IMR-90 (cell line): ENCODE results near the gene SAP30BP. TPM values are rescaled to one million over a fixed set of nuclear protein-coding genes. Genes with fewer than 3 reads are reported as not detected.

Source experiments
- ATAC-seq: fragments of 200-7000 bp; cut with Tn5 transposase; 2 replicates; pipeline ENCODE4 v1.9.1; 2020; ENCODE audit warnings: low read depth, mild to moderate bottlenecking, moderate library complexity
- BruUV-seq: library from RNA; stranded (reverse); fragments of 400-500 nt; replicated peaks from 2 replicates; lab custom pipeline; 2021; lab: Mats Ljungman, UMichigan
- CTCF ChIA-PET: fragments of 300-600 bp; formaldehyde crosslinking; extraction: SDS; loops from one replicate; lab custom pipeline; 2021; ENCODE audit warnings: antibody characterized with exemption; lab: Yijun Ruan, JAX
- POLR2A ChIA-PET: fragments of 300-600 bp; sonication (Branson Sonifier 250); formaldehyde crosslinking; loops from one replicate; lab custom pipeline; 2022; ENCODE audit warnings: antibody characterized with exemption; ENCODE audit not compliant: unreplicated experiment; lab: Charles Lee
- DNase-seq: peaks from one replicate; pipeline ENCODE4 v3.0.0; 2013
- H2AFZ ChIP-seq: replicated peaks from 2 replicates; pipeline ENCODE3; 2013; ENCODE audit warnings: low read length, mild to moderate bottlenecking; ENCODE audit not compliant: poor library complexity
- H2AK5ac ChIP-seq: 2 replicates; pipeline ENCODE4 v1.6.1; 2013; ENCODE audit warnings: low read depth, low read length, inconsistent platforms
- H2AK9ac ChIP-seq: replicated peaks from 2 replicates; pipeline ENCODE3; 2013; ENCODE audit warnings: mild to moderate bottlenecking, low read depth, low read length, moderate library complexity; ENCODE audit not compliant: poor library complexity
- H2BK120ac ChIP-seq: 2 replicates; pipeline ENCODE4 v1.6.1; 2013; ENCODE audit warnings: low read depth, low read length, inconsistent platforms
- H2BK15ac ChIP-seq: 3 replicates; pipeline ENCODE4 v1.6.1; 2013; ENCODE audit warnings: low read depth, low read length, inconsistent platforms
- H2BK20ac ChIP-seq: 2 replicates; pipeline ENCODE4 v1.6.1; 2013; ENCODE audit warnings: low read depth, mild to moderate bottlenecking, inconsistent platforms, low read length, moderate library complexity
- H2BK5ac ChIP-seq: 2 replicates; pipeline ENCODE4 v1.6.1; 2013; ENCODE audit warnings: mild to moderate bottlenecking, low read depth, low read length, inconsistent platforms; ENCODE audit not compliant: poor library complexity, severe bottlenecking
- H3K14ac ChIP-seq: replicated peaks from 2 replicates; pipeline ENCODE4 v1.6.1; 2013; ENCODE audit warnings: low read depth, low read length, inconsistent platforms
- H3K18ac ChIP-seq: 2 replicates; pipeline ENCODE4 v1.6.1; 2013; ENCODE audit warnings: low read depth, low read length, control low read depth
- H3K23ac ChIP-seq: 2 replicates; pipeline ENCODE4 v1.6.1; 2013; ENCODE audit warnings: low read depth, low read length, inconsistent platforms
- H3K27ac ChIP-seq: 2 replicates; pipeline ENCODE4 v1.5.1; 2013; ENCODE audit warnings: mild to moderate bottlenecking, control low read depth, low read length; ENCODE audit not compliant: insufficient read depth
- H3K27me3 ChIP-seq: 2 replicates; pipeline ENCODE4 v1.6.1; 2013; ENCODE audit warnings: low read length; ENCODE audit not compliant: control insufficient read depth, insufficient read depth
- H3K36me3 ChIP-seq: 2 replicates; pipeline ENCODE4 v1.6.1; 2013; ENCODE audit warnings: low read length, mixed read lengths; ENCODE audit not compliant: control insufficient read depth, insufficient read depth
- H3K4ac ChIP-seq: 2 replicates; pipeline ENCODE4 v1.6.1; 2013; ENCODE audit warnings: low read depth, low read length, inconsistent platforms
- H3K4me1 ChIP-seq: 2 replicates; pipeline ENCODE4 v1.6.1; 2013; ENCODE audit warnings: low read length, mixed read lengths; ENCODE audit not compliant: control insufficient read depth, insufficient read depth
- H3K4me2 ChIP-seq: 2 replicates; pipeline ENCODE4 v1.6.1; 2013; ENCODE audit warnings: low read depth, mild to moderate bottlenecking, control low read depth, low read length, moderate library complexity
- H3K4me3 ChIP-seq: 2 replicates; pipeline ENCODE4 v1.5.1; 2013; ENCODE audit warnings: low read depth, mild to moderate bottlenecking, control low read depth, low read length, moderate library complexity; ENCODE audit not compliant: insufficient read depth
- H3K56ac ChIP-seq: 2 replicates; pipeline ENCODE4 v1.6.1; 2013; ENCODE audit warnings: low read length, inconsistent platforms; ENCODE audit not compliant: insufficient read depth; ENCODE audit errors: extremely low read depth
- H3K79me1 ChIP-seq, 2 experiments: 2 replicates each; pipeline ENCODE4 v1.6.1; 2013; ENCODE audit warnings: low read length in 2 of 2, inconsistent platforms in 1 of 2, low read depth in 1 of 2
- H3K9ac ChIP-seq: 2 replicates; pipeline ENCODE4 v1.6.1; 2013; ENCODE audit warnings: low read depth, low read length, control low read depth
- H3K9me1 ChIP-seq: 2 replicates; pipeline ENCODE4 v1.6.1; 2013; ENCODE audit warnings: low read length, inconsistent platforms; ENCODE audit not compliant: insufficient read depth
- H3K9me3 ChIP-seq: 2 replicates; pipeline ENCODE4 v1.6.1; 2013; ENCODE audit warnings: low read length; ENCODE audit not compliant: control insufficient read depth, insufficient read depth
- H4K20me1 ChIP-seq: 2 replicates; pipeline ENCODE4 v1.6.1; 2013; ENCODE audit warnings: low read length, inconsistent platforms; ENCODE audit not compliant: insufficient read depth
- H4K5ac ChIP-seq: 2 replicates; pipeline ENCODE4 v1.6.1; 2013; ENCODE audit warnings: mild to moderate bottlenecking, low read depth, low read length, control low read depth
- H4K8ac ChIP-seq, 2 experiments: 2 replicates each; pipeline ENCODE4 v1.6.1; 2013; ENCODE audit warnings: low read depth in 2 of 2, low read length in 2 of 2, control low read depth in 1 of 2, inconsistent platforms in 1 of 2
- H4K91ac ChIP-seq: 2 replicates; pipeline ENCODE4 v1.6.1; 2013; ENCODE audit warnings: low read depth, low read length, inconsistent platforms; ENCODE audit not compliant: insufficient read depth
- BHLHE40 ChIP-seq: fragments of 150-350 bp; IDR thresholded peaks from 2 replicates; pipeline ENCODE4 v1.6.1; 2016; ENCODE audit warnings: mild to moderate bottlenecking, low read depth, low read length
- CEBPB ChIP-seq: IDR thresholded peaks from 2 replicates; pipeline ENCODE4 v1.6.1; 2012; ENCODE audit warnings: low read depth, low read length, improper control_type of control experiment
- CHD1 ChIP-seq: IDR thresholded peaks from 2 replicates; pipeline ENCODE4 v1.6.1; 2012; ENCODE audit warnings: low read depth, low read length, improper control_type of control experiment
- MXI1 ChIP-seq: IDR thresholded peaks from 2 replicates; pipeline ENCODE4 v1.6.1; 2012; ENCODE audit warnings: low read depth, mild to moderate bottlenecking, low read length, moderate library complexity, borderline replicate concordance
- POLR2A ChIP-seq: IDR thresholded peaks from 2 replicates; pipeline ENCODE4 v1.6.1; 2012; ENCODE audit warnings: mild to moderate bottlenecking, low read depth, low read length
- RCOR1 ChIP-seq: IDR thresholded peaks from 2 replicates; pipeline ENCODE4 v1.6.1; 2012; ENCODE audit warnings: mild to moderate bottlenecking, low read length, improper control_type of control experiment; ENCODE audit not compliant: insufficient replicate concordance
- SMC3 ChIP-seq: fragments of 150-350 bp; IDR thresholded peaks from 2 replicates; pipeline ENCODE4 v1.6.1; 2016; ENCODE audit warnings: low read depth, mild to moderate bottlenecking, antibody characterized with exemption, low read length, moderate library complexity
- WGBS, 2 experiments: methylation state at CpG; one replicate each; pipeline versions ENCODE4 v1.1.5 to v1.1.7; 2013; ENCODE audit warnings: missing lambda C conversion rate in 2 of 2; ENCODE audit not compliant: insufficient read length in 1 of 2; ENCODE audit errors: extremely low coverage in 2 of 2; 5-methylcytosine and 5-hydroxymethylcytosine counted together
- dilution Hi-C: fragments of 300-500 bp; cut with HindIII; formaldehyde crosslinking; loops from one replicate; pipeline ENCODE4 v1.14.3; 2018; ENCODE audit warnings: low sequenced_read_pairs; ENCODE audit not compliant: unreplicated experiment
- in situ Hi-C: fragments of 300-500 bp; cut with MboI; formaldehyde crosslinking; loops from 3 replicates; pipeline ENCODE4 v1.14.3; 2019; ENCODE audit warnings: low sequenced_read_pairs, inconsistent platforms, mixed read lengths
- intact Hi-C: fragments of 100-400 bp; cut with micrococcal nuclease; formaldehyde crosslinking; loops from 2 replicates; pipeline ENCODE4 v1.10.0; 2022
- polyA plus RNA-seq, 3 experiments: library from polyadenylated mRNA; depleted of rRNA; stranded (reverse); fragments of >200 nt; gene quantifications; 2 replicates each; pipeline ENCODE4 v1.2.3, GENCODE V29; 2012; ENCODE audit warnings: low replicate concordance in 1 of 3
- total RNA-seq: library from RNA; depleted of rRNA; stranded (reverse); fragments of >200 nt; gene quantifications from 2 replicates; pipeline ENCODE4 v1.2.3, GENCODE V29; 2012
- TF ChIP-seq, protein P1 (sequence below): fragments of 150-350 bp; IDR thresholded peaks from 2 replicates; pipeline ENCODE4 v1.6.1; 2016; ENCODE audit warnings: low read depth, mild to moderate bottlenecking, low read length, moderate library complexity, borderline replicate concordance
- TF ChIP-seq, protein P2 (sequence below): fragments of 150-350 bp; IDR thresholded peaks from 2 replicates; pipeline ENCODE4 v1.6.1; 2017; ENCODE audit warnings: mild to moderate bottlenecking, antibody characterized with exemption, low read length, low read depth

The SAP30BP gene
- total and polyA plus RNA-seq, 2 of the 4 experiments (the other 2 are of a cell fraction), result 70.4 to 139 TPM

DNA sequence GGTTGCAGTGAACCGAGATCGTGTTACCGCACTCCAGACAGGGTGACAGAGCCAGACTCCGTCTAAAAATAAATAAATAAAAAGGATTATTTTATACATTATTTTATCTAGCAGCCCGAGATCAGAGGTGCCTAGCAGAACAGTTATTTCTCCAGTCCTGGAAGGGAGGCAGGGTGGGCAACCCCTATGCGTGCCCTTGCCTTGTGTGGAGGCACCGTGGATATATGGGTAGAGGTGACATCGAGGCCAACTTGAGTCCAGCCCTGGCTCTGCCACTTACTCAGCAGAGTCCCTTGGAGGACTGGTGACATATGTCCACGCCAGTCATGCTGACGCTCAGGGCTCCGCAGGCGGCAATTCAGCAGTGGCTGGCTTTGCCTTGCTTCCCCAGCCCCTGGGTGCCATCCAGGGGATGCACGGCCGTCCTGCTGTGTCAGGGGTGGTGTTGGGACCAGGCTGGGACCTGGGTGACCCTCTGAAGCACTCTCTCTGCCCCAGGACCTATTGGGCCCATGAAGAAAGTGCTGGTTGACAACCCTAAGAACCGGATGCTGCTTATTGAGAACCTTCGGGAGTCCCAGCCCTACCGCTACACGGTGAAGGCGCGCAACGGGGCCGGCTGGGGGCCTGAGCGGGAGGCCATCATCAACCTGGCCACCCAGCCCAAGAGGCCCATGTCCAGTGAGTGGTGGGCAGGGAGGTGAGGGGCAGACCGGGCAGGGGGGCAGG, 84.7 kb downstream of the SAP30BP start:
- TF ChIP-seq CEBPB (no peak), BHLHE40 (no peak), RCOR1 (no peak), MXI1 (no peak), POLR2A (no peak), SMC3 (no peak), CHD1 (no peak)
- TF ChIP-seq, protein P1, sequence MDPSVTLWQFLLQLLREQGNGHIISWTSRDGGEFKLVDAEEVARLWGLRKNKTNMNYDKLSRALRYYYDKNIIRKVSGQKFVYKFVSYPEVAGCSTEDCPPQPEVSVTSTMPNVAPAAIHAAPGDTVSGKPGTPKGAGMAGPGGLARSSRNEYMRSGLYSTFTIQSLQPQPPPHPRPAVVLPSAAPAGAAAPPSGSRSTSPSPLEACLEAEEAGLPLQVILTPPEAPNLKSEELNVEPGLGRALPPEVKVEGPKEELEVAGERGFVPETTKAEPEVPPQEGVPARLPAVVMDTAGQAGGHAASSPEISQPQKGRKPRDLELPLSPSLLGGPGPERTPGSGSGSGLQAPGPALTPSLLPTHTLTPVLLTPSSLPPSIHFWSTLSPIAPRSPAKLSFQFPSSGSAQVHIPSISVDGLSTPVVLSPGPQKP, result no peak
- TF ChIP-seq, protein P2, sequence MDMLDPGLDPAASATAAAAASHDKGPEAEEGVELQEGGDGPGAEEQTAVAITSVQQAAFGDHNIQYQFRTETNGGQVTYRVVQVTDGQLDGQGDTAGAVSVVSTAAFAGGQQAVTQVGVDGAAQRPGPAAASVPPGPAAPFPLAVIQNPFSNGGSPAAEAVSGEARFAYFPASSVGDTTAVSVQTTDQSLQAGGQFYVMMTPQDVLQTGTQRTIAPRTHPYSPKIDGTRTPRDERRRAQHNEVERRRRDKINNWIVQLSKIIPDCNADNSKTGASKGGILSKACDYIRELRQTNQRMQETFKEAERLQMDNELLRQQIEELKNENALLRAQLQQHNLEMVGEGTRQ, result no peak
- no peak overlapping the region for H3K14ac ChIP-seq
- no peak overlapping the region for H3K4ac ChIP-seq
- no peak for ATAC-seq
- peaks cover 6% of the 10 kb centered on the region for H3K4me1 ChIP-seq
- no peak overlapping the region for H2AK9ac ChIP-seq
- H4K91ac ChIP-seq, result no peak overlapping the region
- H3K9me1 ChIP-seq, result 0 out of 2 replicates have a peak, but pooled peaks cover 3% of the 10 kb centered on the region
- no peak overlapping the region for H2BK15ac ChIP-seq
- in situ Hi-C loops (no loop called here), dilution Hi-C loops (no loop called here), intact Hi-C loops (no loop called here)
- no peak overlapping the region for H2BK120ac ChIP-seq
- H3K36me3 ChIP-seq, result no peaks in the 10 kb centered on the region
- H4K8ac ChIP-seq, result no peak overlapping the region
- H3K9ac ChIP-seq, result no peak overlapping the region
- H4K5ac ChIP-seq, result no peak overlapping the region
- no peak overlapping the region for H2AFZ ChIP-seq
- no peak for DNase-seq
- no peak overlapping the region for H3K27ac ChIP-seq
- no peaks in the 10 kb centered on the region for H3K79me1 ChIP-seq
- ChIA-PET CTCF (no interaction called here), POLR2A (no interaction called here)
- H3K23ac ChIP-seq, result no peak overlapping the region
- H3K18ac ChIP-seq, result no peak overlapping the region
- no peak overlapping the region for H3K4me3 ChIP-seq
- no TSS peak for BruUV-seq
- WGBS, 2 experiments, result 83% methylated on average over 6 of the region's 24 CpGs; no CpG with 5 or more reads in 1 of the 2 experiments
- no peak overlapping the region for H3K4me2 ChIP-seq
- H3K9me3 ChIP-seq, result no peaks in the 10 kb centered on the region
- H2BK5ac ChIP-seq, result no peak overlapping the region
- H2AK5ac ChIP-seq, result no peak overlapping the region
- no peak overlapping the region for H3K56ac ChIP-seq
- H2BK20ac ChIP-seq, result no peak overlapping the region
- H3K27me3 ChIP-seq, result no peaks in the 10 kb centered on the region; the same call in 1 of the 2 replicates
- H4K20me1 ChIP-seq, result no peaks in the 10 kb centered on the region
